ENCODE results near the gene GMPPB. TPM values are rescaled to one million over a fixed set of nuclear protein-coding genes. Genes with fewer than 3 reads are reported as not detected.

Gene GMPPB
- total and polyA plus RNA-seq, 2 of the 8 experiments (the other 6 are each of a cell fraction or from before 2014, with no cell fraction given): 20.9 to 23.9 TPM

GRCh38 chr3:49745986-49746385 is 22.2 kb upstream of the GMPPB start:
- peaks cover 4% of the 10 kb centered on the region; the same call in 1 of the 2 replicates for H3K79me1 ChIP-seq (ENCODE audit: low read depth, low read length)
- H2BK15ac ChIP-seq (ENCODE audit: low read length): no peak overlapping the region
- no peak overlapping the region for H4K91ac ChIP-seq (replicated peaks; ENCODE audit: insufficient read length, low read length)
- H2BK120ac ChIP-seq (replicated peaks; ENCODE audit: low read depth, low read length): no peak overlapping the region
- DNase-seq (ENCODE audit: low read depth in 1 of 2, low spot score in 2 of 2): no peak
- no peak overlapping the region for H4K5ac ChIP-seq (ENCODE audit: insufficient read length, low read depth, low read length)
- H3K4me3 ChIP-seq (ENCODE audit: extremely low read depth in 1 of 4, insufficient read depth in 2 of 4, low read depth in 3 of 4, low read length in 4 of 4): no peak overlapping the region
- H3K27me3 ChIP-seq (replicated peaks in 1 of 4; ENCODE audit: control insufficient read depth in 3 of 4, extremely low read depth in 1 of 4, insufficient read depth in 3 of 4, low read length in 3 of 4): no peaks in the 10 kb centered on the region
- no peaks in the 10 kb centered on the region for H3K4me1 ChIP-seq (replicated peaks in 1 of 4; ENCODE audit: control insufficient read depth in 3 of 4, insufficient read depth in 4 of 4, low read length in 3 of 4)
- H3K14ac ChIP-seq (ENCODE audit: insufficient read length): no peak overlapping the region
- 97% methylated on average over 2 of the region's 2 CpGs; no CpG with 5 or more reads in 1 of the 2 experiments for WGBS, 2 experiments (ENCODE audit: extremely low coverage in 1 of 2, insufficient coverage in 1 of 2, insufficient read length in 1 of 2, insufficient replicate concordance in 2 of 2, low coverage in 1 of 2, low lambda C conversion rate in 2 of 2, missing lambda C conversion rate in 1 of 2)
- no peak overlapping the region for H2BK20ac ChIP-seq (ENCODE audit: low read length)
- CTCF ChIA-PET (ENCODE audit: partially characterized antibody): interaction anchor here (0.6 to 1.2 kb wide), 3 partner anchors 10 to 36 kb away, joined by 3 read pairs; no protein-coding TSS in a partner anchor
- H3K56ac ChIP-seq (replicated peaks; ENCODE audit: insufficient read length, low read depth, low read length): no peak overlapping the region
- peaks cover 0 to 9% (median 3%) of the 10 kb centered on the region in 4 experiments; a peak in 4 of 8 replicates for H3K36me3 ChIP-seq (ENCODE audit: control insufficient read depth in 2 of 4, insufficient read depth in 4 of 4, low read length in 3 of 4)
- no peak overlapping the region for H4K8ac ChIP-seq (ENCODE audit: extremely low read depth, insufficient read depth, low read length)
- H3K18ac ChIP-seq (ENCODE audit: extremely low read depth, low read length): no peak overlapping the region
- no peak overlapping the region for H3K4ac ChIP-seq (replicated peaks; ENCODE audit: insufficient read length, low read depth, low read length)
- no peak for FAIRE-seq
- H3K23me2 ChIP-seq (ENCODE audit: low read depth, low read length): no peaks in the 10 kb centered on the region; the same call in 1 of the 2 replicates
- no peak overlapping the region for H3K4me2 ChIP-seq (ENCODE audit: insufficient read depth in 1 of 2, low read depth in 2 of 2, low read length in 2 of 2)
- H3K9ac ChIP-seq (replicated peaks in 1 of 4; ENCODE audit: extremely low read depth in 1 of 4, low read depth in 3 of 4, low read length in 3 of 4): no peak overlapping the region
- no peak overlapping the region for H2AK5ac ChIP-seq (ENCODE audit: low read depth, low read length)
- TF ChIP-seq RBBP5 (IDR thresholded peaks at IDR 0.05; ENCODE audit: borderline replicate concordance, low read depth, low read length) (no peak), CEBPB (IDR thresholded peaks at IDR 0.05; ENCODE audit: low read depth, low read length) (no peak), KDM5A (IDR thresholded peaks at IDR 0.05; ENCODE audit: low read length) (no peak), SP1 (IDR thresholded peaks at IDR 0.05; ENCODE audit: low read depth, low read length) (no peak), ZNF274 (IDR thresholded peaks at IDR 0.05; ENCODE audit: borderline replicate concordance, extremely low read depth, low read length) (no peak), USF2 (IDR thresholded peaks at IDR 0.05; ENCODE audit: low read length) (no peak), TBP (IDR thresholded peaks at IDR 0.05; ENCODE audit: low read depth, low read length) (no peak), SIN3A (conservative IDR thresholded peaks at IDR 0.05 in 1 of 2, IDR thresholded peaks at IDR 0.05 in 1 of 2; ENCODE audit: low read depth in 1 of 2, low read length in 2 of 2) (no peak), BRCA1 (IDR thresholded peaks at IDR 0.05; ENCODE audit: low read depth, low read length) (no peak), TAF1 (IDR thresholded peaks at IDR 0.05; ENCODE audit: low read depth, low read length) (no peak), POLR2AphosphoS5 (IDR thresholded peaks at IDR 0.05; ENCODE audit: low read depth, low read length) (no peak), KDM4A (IDR thresholded peaks at IDR 0.05; ENCODE audit: low read depth, low read length, severe bottlenecking) (no peak), CTBP2 (IDR thresholded peaks at IDR 0.05; ENCODE audit: borderline replicate concordance, insufficient read depth, insufficient read length, low read length) (no peak)
- peaks cover 0 to 5% of the 10 kb centered on the region in 2 experiments for H4K20me1 ChIP-seq (replicated peaks in 1 of 2; ENCODE audit: control insufficient read depth in 1 of 2, insufficient read depth in 2 of 2, low read length in 2 of 2)
- peaks cover 0 to 20% of the 10 kb centered on the region in 2 experiments; a peak in 2 of 4 replicates for H3K79me2 ChIP-seq (ENCODE audit: control insufficient read depth in 1 of 2, insufficient read depth in 2 of 2, low read length in 2 of 2)
- no peaks in the 10 kb centered on the region for H3K9me3 ChIP-seq (ENCODE audit: insufficient read depth in 2 of 2, low read depth in 1 of 2, low read length in 1 of 2)
- H2BK12ac ChIP-seq (ENCODE audit: low read depth, low read length): no peak overlapping the region
- H3K27ac ChIP-seq (ENCODE audit: low read depth, low read length): no peak overlapping the region
- no peak overlapping the region for H2BK5ac ChIP-seq (ENCODE audit: low read depth, low read length)
- POLR2A ChIA-PET (ENCODE audit: partially characterized antibody): no interaction called here
- H3K23ac ChIP-seq (ENCODE audit: insufficient read length): no peak overlapping the region
- H2AFZ ChIP-seq (ENCODE audit: low read length): no peak overlapping the region

Data from H1 (cell line).